NCI-H187 (cell line): ENCODE measurements around the gene CLIC3.

ENCODE experiments used
- DNase-seq, 2 experiments: peaks; one replicate each; lab custom pipeline; 2025; lab: John Stamatoyannopoulos, UW

The CLIC3 gene

GRCh38 chr9:136980669-136981478, 15.5 kb downstream of the CLIC3 start:
- DNase-seq = no peak

DNA sequence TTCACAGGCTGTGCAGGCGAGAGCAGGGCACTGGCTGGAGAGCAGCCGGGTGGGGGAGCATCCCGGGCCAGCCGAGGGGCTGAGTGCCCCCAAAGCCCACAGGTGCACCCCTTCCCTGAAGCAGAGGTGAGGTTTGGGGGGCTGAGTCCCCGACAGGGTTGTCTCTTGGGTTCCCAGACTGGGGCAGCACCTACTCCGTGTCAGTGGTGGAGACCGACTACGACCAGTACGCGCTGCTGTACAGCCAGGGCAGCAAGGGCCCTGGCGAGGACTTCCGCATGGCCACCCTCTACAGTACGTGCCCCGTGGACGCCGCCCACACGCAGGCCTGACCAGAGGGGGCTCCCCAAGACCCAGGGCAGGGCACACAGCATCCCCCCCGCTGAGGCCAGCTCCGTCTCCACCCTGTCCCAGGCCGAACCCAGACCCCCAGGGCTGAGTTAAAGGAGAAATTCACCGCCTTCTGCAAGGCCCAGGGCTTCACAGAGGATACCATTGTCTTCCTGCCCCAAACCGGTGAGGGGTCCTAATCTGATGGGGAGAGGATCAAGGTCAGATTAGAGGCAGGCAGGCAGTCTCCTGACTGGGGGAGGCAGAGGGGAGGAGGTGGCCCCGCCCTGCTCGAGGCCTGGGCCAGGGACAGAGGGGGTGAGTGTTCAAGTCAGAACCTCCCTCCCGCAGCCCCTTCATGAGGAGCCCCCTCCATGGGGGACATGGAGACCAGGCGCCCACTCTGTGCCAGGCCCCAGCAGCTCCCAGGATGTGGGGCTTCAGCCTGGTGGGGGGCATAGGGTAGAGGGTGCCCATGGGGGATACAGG, 16.4 kb downstream of the CLIC3 start:
- DNase-seq = no peak

DNA sequence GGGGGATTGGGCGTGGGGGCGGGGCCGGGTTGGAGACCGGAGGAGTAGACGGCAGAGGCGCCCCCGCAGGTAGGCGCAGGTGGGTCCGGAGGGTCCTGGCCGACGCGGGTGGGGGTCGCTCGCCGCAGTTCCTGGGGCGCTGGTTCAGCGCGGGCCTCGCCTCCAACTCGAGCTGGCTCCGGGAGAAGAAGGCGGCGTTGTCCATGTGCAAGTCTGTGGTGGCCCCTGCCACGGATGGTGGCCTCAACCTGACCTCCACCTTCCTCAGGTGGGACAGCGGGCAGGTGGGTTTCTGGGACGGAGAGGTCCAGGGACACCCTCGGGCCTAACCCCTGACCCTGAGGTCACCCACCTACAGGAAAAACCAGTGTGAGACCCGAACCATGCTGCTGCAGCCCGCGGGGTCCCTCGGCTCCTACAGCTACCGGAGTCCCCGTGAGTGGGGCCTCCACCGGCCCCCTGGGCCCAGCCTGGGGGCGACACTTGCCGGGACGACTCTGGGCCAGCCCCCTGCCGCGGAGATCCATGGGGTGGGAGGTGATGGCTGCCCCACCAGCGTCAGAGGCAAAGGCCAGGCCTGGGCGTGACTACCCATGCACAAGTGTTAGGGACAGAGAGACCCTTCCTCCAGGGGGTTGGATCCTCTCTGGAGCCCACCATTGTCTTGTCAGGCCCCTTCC, 17.4 kb downstream of the CLIC3 start:
- DNase-seq = no peak

DNA sequence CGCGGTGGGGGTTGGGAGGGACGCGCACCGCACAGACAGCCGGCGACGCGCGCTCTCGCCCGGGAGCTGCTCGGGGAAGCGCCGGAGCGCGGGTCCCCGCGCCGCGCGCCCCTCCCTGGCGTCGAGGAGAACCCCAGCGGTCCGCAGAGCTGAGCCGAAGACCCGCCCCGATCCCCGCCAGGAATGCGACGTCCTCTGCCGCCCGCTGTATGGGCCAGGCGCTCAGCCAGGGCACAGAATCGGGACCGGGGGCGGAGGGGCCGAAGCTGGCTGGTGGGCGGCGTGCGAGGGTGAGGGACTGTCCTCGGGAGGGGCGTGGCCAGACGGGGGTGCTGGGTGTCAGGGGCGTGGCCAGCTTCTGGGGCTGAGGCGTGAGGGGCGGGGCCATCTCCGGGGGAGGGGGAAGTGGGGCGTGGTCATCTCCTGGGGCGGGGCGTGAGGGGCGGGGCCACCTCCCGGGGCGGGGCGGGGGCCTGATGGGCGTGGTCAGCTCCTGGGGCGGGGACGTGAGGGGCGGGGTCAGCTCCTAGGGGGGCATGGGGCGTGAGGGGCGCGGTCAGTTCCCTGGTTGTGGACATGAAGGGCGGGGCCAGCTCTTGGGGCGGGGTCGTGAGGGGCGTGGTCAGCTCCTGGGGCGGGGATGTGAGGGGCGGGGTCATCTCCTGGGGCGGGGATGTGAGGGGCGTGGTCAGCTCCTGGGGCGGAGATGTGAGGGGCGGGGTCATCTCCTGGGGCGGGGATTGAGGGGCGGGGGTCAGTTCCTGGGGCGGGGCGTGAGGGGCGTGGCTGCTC, 18.1 kb downstream of the CLIC3 start:
- DNase-seq = no peak

GRCh38 chr9:136977649-136978072, 18.7 kb downstream of the CLIC3 start:
- DNase-seq = no peak

DNA sequence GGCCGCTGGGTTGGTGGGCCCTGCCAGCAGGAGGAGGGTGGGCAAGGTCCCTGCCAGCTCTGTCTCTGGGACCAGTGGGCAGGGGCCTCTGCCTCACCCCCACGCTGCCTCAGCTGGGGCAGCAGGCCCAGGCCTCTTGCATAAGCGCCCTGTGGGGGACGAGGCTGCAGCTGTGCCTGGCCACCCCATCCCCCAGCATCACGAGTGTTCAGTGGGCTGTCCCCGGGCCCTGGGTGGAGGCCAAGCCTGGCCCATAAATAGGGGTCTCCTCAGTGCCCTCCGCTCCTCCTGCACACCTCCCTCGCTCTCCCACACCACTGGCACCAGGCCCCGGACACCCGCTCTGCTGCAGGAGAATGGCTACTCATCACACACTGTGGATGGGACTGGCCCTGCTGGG, 19.1 kb downstream of the CLIC3 start, which contains the start of gene PTGDS:
PTGDS (plus strand) TSS at position 282 of the 400 bp plus-strand sequence; CDS start at position 357, 75 bp downstream.
- DNase-seq = no peak

DNA sequence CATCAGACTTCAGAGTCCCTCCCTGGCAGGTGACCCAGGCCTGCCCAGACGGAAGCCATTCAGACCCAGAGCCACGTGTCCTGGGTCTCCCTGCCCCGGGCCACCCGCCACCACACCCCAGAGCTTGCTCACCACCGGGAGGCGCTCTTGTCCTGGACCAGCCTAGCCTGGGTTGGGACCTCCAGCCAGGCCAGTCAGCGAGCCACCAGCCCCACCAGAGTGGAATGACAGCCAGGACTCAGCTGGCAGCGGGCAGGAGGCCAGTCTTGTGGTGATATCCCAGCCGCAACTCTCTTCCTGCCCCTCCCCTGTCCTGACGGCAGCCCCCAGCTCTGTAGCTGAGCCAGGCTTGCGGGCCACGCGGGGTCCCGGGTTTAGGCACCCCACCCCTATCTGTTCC, 20.7 kb downstream of the CLIC3 start:
- no peak for DNase-seq

- no peak for DNase-seq
Measured at GRCh38 chr9:136974817-136975535, 21.4 kb downstream of the CLIC3 start.

DNA sequence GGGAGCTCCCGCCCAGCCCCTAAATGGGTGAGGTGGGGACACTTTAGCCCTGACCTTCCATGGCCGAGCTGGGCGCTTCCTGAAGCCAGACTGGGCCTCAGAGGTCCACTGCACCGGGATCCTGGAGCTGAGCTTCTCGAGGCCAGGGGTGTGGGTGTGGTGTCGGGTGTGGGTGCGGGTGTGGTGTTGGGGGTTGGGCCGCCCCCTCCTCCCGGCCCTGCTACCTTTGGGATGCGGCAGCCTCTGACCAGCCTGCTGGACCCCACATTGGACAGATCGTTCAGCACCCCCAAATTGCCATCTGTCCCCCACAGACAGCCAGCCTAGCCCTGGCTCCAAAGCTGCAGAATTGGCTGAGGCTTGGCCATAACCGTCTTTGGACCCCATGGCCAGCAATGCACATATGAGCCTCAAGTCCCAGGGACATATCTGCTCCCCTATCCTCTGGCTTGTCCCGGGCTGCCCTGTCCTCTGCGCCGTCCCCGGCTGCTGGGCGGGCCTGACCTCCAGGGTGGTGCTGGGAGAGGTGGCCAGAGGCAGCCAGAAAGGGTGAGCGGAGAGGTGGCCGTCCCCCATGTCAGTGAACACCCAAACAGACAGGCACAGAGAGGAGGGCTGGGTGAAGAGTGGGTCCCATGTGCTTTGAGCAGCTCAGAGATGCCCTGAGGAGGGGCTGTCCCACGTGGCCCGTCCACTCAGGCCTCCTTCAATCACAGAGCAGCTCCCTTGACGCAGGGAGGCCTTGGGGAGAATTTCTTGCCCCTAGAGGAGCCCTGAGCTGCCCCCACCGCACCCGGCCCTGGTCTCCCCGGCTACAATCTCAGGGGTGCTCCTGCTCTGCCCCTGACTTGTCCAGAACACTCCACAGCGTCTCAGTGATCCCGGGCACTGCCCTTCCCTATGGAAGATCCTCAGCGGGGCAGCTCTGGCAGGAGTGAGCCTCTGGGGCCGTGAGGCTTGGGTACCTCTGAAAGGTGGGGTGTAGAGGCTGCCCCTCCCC, 22.4 kb downstream of the CLIC3 start:
- no peak for DNase-seq

GRCh38 chr9:136972743-136973142, 23.6 kb downstream of the CLIC3 start:
- no peak for DNase-seq

- DNase-seq = no peak
Measured at GRCh38 chr9:136972335-136972734, 24.0 kb downstream of the CLIC3 start.

- DNase-seq = no peak
Measured at GRCh38 chr9:136971746-136972145, 24.6 kb downstream of the CLIC3 start.

GRCh38 chr9:136970361-136970760, 26.0 kb downstream of the CLIC3 start:
- no peak for DNase-seq

DNA sequence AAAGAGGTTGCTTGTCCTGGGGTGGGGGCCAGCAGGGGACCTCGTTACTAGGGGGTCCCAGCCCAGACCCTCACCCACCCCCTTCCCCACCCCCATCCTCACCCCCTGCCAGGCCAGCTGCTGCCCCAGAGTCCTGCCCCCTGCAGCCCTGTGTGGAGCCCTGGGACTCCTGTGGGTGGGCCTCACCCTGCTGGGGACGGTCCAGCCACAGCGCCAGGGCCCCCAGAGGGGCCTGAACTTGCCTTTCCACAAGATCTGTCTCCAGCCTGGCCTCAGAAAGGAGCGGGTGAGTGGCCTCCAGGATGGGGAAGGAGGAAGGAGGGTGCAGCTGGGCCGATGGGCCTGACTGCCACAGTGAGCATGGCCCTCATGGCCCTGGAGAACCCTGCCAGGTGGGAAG, 26.6 kb downstream of the CLIC3 start:
- DNase-seq = no peak

GRCh38 chr9:136969150-136969549, 27.2 kb downstream of the CLIC3 start:
- no peak for DNase-seq

- no peak for DNase-seq
Measured at GRCh38 chr9:136968333-136969127, 27.8 kb downstream of the CLIC3 start.

DNA sequence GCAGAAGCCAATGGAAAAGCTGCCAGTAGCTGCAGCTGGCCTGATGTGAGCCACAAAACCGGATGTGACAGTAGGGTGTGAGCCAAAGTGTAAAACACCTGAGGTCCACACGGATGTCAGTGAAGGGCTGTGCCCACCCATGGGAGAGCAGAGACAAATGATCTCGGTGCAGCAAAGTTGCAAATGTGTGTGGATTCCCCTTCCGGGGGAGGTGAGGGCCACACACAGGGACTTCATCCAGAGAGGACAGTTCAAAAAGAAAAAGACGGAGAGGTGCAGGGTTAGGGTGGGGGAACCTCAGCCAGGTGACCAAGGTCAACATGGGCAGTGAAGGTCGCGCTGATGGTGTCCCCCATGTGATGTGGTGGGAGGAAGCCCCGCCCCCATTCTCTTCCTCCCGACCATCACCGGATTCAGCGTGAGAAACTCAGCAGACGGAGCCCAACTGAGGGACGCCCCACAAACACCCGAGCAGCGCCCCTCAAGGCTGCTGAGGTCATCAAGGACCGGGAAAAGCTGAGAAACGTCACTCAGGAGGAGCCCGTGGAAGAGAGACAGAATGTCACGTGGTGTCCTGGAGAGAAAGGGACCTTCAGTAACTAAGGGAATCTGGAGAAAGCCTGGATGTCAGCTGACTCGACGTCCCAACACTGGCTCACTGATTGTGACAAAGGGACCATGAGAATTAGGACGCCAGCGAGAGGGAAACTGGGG, 30.4 kb downstream of the CLIC3 start:
- DNase-seq = no peak

DNA sequence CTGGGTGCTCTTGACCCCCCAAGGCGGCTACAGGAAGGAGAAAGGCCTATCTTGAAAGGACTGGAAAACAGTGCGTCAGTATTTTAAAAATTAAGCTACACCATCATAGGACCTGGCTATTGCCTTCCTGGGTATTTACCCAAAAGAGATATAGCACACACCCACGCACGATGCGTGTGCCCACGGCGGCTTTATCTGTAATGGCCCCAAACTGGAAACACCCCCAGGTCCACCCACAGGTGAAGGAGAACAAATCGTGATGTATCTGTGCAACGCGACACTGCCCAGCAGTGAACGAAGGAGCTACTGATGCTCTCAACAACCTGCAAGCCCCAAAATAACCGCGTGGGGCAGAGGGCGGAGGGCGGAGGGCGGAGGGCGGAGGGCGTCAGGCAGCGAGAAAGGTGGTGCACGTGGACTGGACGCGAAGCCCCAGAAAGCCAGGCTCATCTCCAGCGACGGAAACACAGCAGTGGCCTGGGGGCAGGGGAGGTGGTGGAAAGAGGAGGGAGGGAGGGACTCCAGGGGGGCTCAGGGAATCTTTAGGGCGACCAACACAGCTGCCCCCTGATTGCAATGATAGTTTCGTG, 31.4 kb downstream of the CLIC3 start:
- no peak for DNase-seq
